ENCODE data around the gene KIFAP3.

KIFAP3 gene

GRCh38 chr1:169985757-169986156 lies 88.7 kb downstream of the KIFAP3 start:
- DNase-seq (ENCODE audit: low spot score), result no peak

GRCh38 chr1:169974067-169974466 lies 100.4 kb downstream of the KIFAP3 start:
- DNase-seq (ENCODE audit: low spot score), result no peak

GRCh38 chr1:169970114-169970513 lies 104.4 kb downstream of the KIFAP3 start:
- DNase-seq (ENCODE audit: low spot score), result no peak

- DNase-seq (ENCODE audit: low spot score), result no peak
Measured at GRCh38 chr1:169968174-169968573, 106.3 kb downstream of the KIFAP3 start.

GRCh38 chr1:169964206-169964605 lies 110.3 kb downstream of the KIFAP3 start:
- DNase-seq (ENCODE audit: low spot score), result no peak

- no peak for DNase-seq (ENCODE audit: low spot score)
Measured at GRCh38 chr1:169959686-169960085, 114.8 kb downstream of the KIFAP3 start.

- DNase-seq (ENCODE audit: low spot score), result no peak
Measured at GRCh38 chr1:169958987-169959386, 115.5 kb downstream of the KIFAP3 start.

- DNase-seq (ENCODE audit: low spot score), result no peak
Measured at GRCh38 chr1:169957884-169958283, 116.6 kb downstream of the KIFAP3 start.

- DNase-seq (ENCODE audit: low spot score), result no peak
Measured at GRCh38 chr1:169951108-169951507, 123.4 kb downstream of the KIFAP3 start.

- DNase-seq (ENCODE audit: low spot score), result no peak
Measured at GRCh38 chr1:169949139-169949538, 125.4 kb downstream of the KIFAP3 start.

- DNase-seq (ENCODE audit: low spot score), result no peak
Measured at GRCh38 chr1:169946206-169946605, 128.3 kb downstream of the KIFAP3 start.

- DNase-seq (ENCODE audit: low spot score), result peak; percentile 19
Measured at GRCh38 chr1:169945181-169945580, 129.3 kb downstream of the KIFAP3 start.

- DNase-seq (ENCODE audit: low spot score), result no peak
Measured at GRCh38 chr1:169944621-169945020, 129.9 kb downstream of the KIFAP3 start.

- DNase-seq (ENCODE audit: low spot score), result no peak
Measured at GRCh38 chr1:169943963-169944526, 130.4 kb downstream of the KIFAP3 start.

- DNase-seq (ENCODE audit: low spot score), result peak; percentile 11
Measured at GRCh38 chr1:169941982-169942830, 132.3 kb downstream of the KIFAP3 start.

GRCh38 chr1:169933984-169934725 lies 140.3 kb downstream of the KIFAP3 start:
- DNase-seq (ENCODE audit: low spot score), result no peak

GRCh38 chr1:169931795-169932231 lies 142.7 kb downstream of the KIFAP3 start:
- no peak for DNase-seq (ENCODE audit: low spot score)

- no peak for DNase-seq (ENCODE audit: low spot score)
Measured at GRCh38 chr1:169929210-169929526, 145.3 kb downstream of the KIFAP3 start.

GRCh38 chr1:169928438-169929209 lies 145.9 kb downstream of the KIFAP3 start:
- DNase-seq (ENCODE audit: low spot score), result peak; percentile 64

- no peak for DNase-seq (ENCODE audit: low spot score)
Measured at GRCh38 chr1:169925505-169926482, 148.7 kb downstream of the KIFAP3 start.

GRCh38 chr1:169924829-169925228 lies 149.7 kb downstream of the KIFAP3 start:
- no peak for DNase-seq (ENCODE audit: low spot score)
